ENCODE data around the gene THEMIS2.

The THEMIS2 gene

GRCh38 chr1:27884006-27884954, 11.9 kb downstream of the THEMIS2 start:
- no peak overlapping the region for H3K9ac ChIP-seq (ENCODE audit: low read length)
- H3K4me2 ChIP-seq (ENCODE audit: low read depth, low read length, poor library complexity, severe bottlenecking), result no peak overlapping the region
- H3K36me3 ChIP-seq (ENCODE audit: low read length), result no peaks in the 10 kb centered on the region
- no peaks in the 10 kb centered on the region for H3K79me2 ChIP-seq (ENCODE audit: insufficient read depth, low read length)
- TF ChIP-seq EZH2phosphoT487 (conservative IDR thresholded peaks at IDR 0.05; ENCODE audit: low read length) (no peak), CTCF (IDR thresholded peaks at IDR 0.05; ENCODE audit: insufficient read depth, low read length, poor library complexity, severe bottlenecking) (no peak)
- H3K27ac ChIP-seq (ENCODE audit: low read depth, low read length), result no peak overlapping the region
- H3K9me3 ChIP-seq (ENCODE audit: insufficient read depth, low read length), result no peaks in the 10 kb centered on the region
- no peaks in the 10 kb centered on the region for H4K20me1 ChIP-seq (ENCODE audit: low read depth, low read length)
- H3K9me2 ChIP-seq (replicated peaks; ENCODE audit: insufficient read depth, low read length), result no peaks in the 10 kb centered on the region
- H3K4me3 ChIP-seq (ENCODE audit: insufficient read depth, low read length, poor library complexity, severe bottlenecking), result no peak overlapping the region
- H3F3A ChIP-seq (ENCODE audit: insufficient read depth), result no peaks in the 10 kb centered on the region
- no peaks in the 10 kb centered on the region for H3K27me3 ChIP-seq (ENCODE audit: low read length)
- no peak overlapping the region for H2AFZ ChIP-seq (ENCODE audit: low read depth, low read length, severe bottlenecking)

DNA sequence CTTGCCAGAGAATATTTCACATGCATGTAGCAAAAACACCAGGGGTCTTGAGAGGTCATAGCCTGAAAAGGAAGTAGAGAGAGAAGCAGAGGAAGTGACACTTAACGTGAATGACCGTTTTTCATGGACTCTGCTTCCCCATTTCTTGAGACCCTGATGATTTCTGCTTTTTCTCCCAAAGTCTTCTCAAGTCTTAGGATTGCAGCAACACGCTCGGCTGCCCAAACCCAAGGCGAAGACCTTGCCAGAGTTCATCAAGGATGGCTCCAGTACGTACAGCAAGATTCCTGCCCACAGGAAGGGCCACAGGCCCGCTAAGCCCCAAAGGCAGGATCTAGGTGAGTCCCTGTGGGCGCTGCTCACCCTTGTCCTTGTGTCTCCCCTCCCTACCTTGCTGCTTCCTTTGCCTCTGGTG, 12.8 kb downstream of the THEMIS2 start:
- Histone ChIP-seq H3K9me3 (ENCODE audit: insufficient read depth, low read length) (no peaks in the 10 kb centered on the region), H3K9me2 (replicated peaks; ENCODE audit: insufficient read depth, low read length) (no peaks in the 10 kb centered on the region), H3K9ac (ENCODE audit: low read length) (no peak overlapping the region), H3K36me3 (ENCODE audit: low read length) (no peaks in the 10 kb centered on the region), H3K4me3 (ENCODE audit: insufficient read depth, low read length, poor library complexity, severe bottlenecking) (no peak overlapping the region), H3K79me2 (ENCODE audit: insufficient read depth, low read length) (no peaks in the 10 kb centered on the region), H3K27me3 (ENCODE audit: low read length) (no peaks in the 10 kb centered on the region), H3K27ac (ENCODE audit: low read depth, low read length) (no peak overlapping the region), H3K4me2 (ENCODE audit: low read depth, low read length, poor library complexity, severe bottlenecking) (no peak overlapping the region), H3F3A (ENCODE audit: insufficient read depth) (no peaks in the 10 kb centered on the region), H2AFZ (ENCODE audit: low read depth, low read length, severe bottlenecking) (no peak overlapping the region), H4K20me1 (ENCODE audit: low read depth, low read length) (no peaks in the 10 kb centered on the region)
- TF ChIP-seq CTCF (IDR thresholded peaks at IDR 0.05; ENCODE audit: insufficient read depth, low read length, poor library complexity, severe bottlenecking) (no peak), EZH2phosphoT487 (conservative IDR thresholded peaks at IDR 0.05; ENCODE audit: low read length) (no peak)

DNA sequence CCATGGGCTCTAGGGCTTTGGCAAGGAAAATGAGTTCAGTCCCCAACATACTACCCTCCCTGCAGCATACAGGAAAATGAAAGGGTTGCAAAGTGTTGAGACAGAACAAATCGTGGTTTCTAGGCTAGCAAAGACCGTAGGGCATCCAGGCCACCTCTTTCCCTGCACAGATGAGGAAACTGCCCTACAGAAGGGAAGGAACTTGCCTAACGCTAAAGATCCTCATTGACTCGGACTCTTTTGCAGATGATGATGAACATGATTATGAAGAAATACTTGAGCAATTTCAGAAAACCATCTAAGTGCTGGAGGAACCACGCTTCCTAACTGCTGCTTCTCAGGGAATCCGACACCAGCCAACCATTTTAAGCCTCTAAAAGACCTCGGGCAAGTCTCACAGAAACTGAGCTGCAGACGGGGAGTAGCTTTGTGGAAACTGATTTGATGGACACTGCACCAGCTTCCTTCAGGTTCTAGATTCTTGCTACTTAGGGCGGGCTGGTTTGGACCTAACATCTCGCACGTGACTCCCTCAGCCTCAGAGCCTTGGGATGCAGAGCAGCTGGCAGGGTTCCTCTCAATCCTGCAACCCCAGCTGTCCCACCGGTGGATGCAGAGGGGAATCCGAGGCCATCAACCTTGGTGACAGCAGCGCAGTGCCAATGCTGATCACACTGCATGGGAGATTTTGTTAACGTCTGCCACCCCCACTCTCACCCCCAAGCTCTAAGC, 13.4 kb downstream of the THEMIS2 start:
- Histone ChIP-seq H3K9ac (ENCODE audit: low read length) (no peak overlapping the region), H3K9me2 (replicated peaks; ENCODE audit: insufficient read depth, low read length) (no peaks in the 10 kb centered on the region), H3K4me2 (ENCODE audit: low read depth, low read length, poor library complexity, severe bottlenecking) (no peak overlapping the region), H3K9me3 (ENCODE audit: insufficient read depth, low read length) (no peaks in the 10 kb centered on the region), H3K36me3 (ENCODE audit: low read length) (no peaks in the 10 kb centered on the region), H3K27me3 (ENCODE audit: low read length) (no peaks in the 10 kb centered on the region), H3K4me3 (ENCODE audit: insufficient read depth, low read length, poor library complexity, severe bottlenecking) (no peak overlapping the region), H2AFZ (ENCODE audit: low read depth, low read length, severe bottlenecking) (no peak overlapping the region), H3K27ac (ENCODE audit: low read depth, low read length) (no peak overlapping the region), H4K20me1 (ENCODE audit: low read depth, low read length) (no peaks in the 10 kb centered on the region), H3F3A (ENCODE audit: insufficient read depth) (peaks cover 5% of the 10 kb centered on the region; the same call in 1 of the 2 replicates), H3K79me2 (ENCODE audit: insufficient read depth, low read length) (no peaks in the 10 kb centered on the region)
- TF ChIP-seq EZH2phosphoT487 (conservative IDR thresholded peaks at IDR 0.05; ENCODE audit: low read length) (no peak), CTCF (IDR thresholded peaks at IDR 0.05; ENCODE audit: insufficient read depth, low read length, poor library complexity, severe bottlenecking) (no peak)

Data from SU-DHL-6 (cell line).